Suprapubic skin (tissue), 4 donors: Measurements from ENCODE around the gene DLL4. TPM values are rescaled to one million over a fixed set of nuclear protein-coding genes. Genes with fewer than 3 reads are reported as not detected.
A peak's percentile ranks its signal among the peaks of the same experiment; 100 is the strongest.

Source experiments
- DNase-seq, 2 donors: peaks; one replicate each; pipeline ENCODE4 v3.0.0-alpha.2; 2019; ENCODE audit warnings: low spot score in 2 of 2
- H3K27ac ChIP-seq: fragments of 200-600 bp; sonication (generic); one replicate; pipeline ENCODE4 v1.5.1; 2019
- H3K27me3 ChIP-seq: fragments of 200-600 bp; sonication (generic); one replicate; pipeline ENCODE4 v1.5.1; 2019
- H3K36me3 ChIP-seq: fragments of 200-600 bp; sonication (generic); one replicate; pipeline ENCODE4 v1.5.1; 2019
- H3K4me1 ChIP-seq: fragments of 200-600 bp; sonication (generic); one replicate; pipeline ENCODE4 v1.5.1; 2019
- H3K4me3 ChIP-seq: fragments of 200-600 bp; sonication (generic); one replicate; pipeline ENCODE4 v1.5.1; 2019; ENCODE audit warnings: mild to moderate bottlenecking
- H3K9me3 ChIP-seq: fragments of 200-600 bp; sonication (generic); one replicate; pipeline ENCODE4 v1.5.1; 2019
- EP300 ChIP-seq: sonication (generic); formaldehyde crosslinking; IDR thresholded peaks from one replicate; pipeline ENCODE4 v1.6.1; 2017; ENCODE audit warnings: antibody characterized with exemption
- POLR2A ChIP-seq, 2 donors: fragments of 450-650 bp; IDR thresholded peaks; one replicate each; pipeline ENCODE4 v1.6.1; 2017; ENCODE audit warnings: antibody characterized with exemption in 2 of 2, mild to moderate bottlenecking in 2 of 2, moderate library complexity in 2 of 2
- POLR2AphosphoS5 ChIP-seq, 3 donors: sonication (generic); formaldehyde crosslinking; IDR thresholded peaks; one replicate each; pipeline ENCODE4 v1.6.1; 2017; ENCODE audit warnings: antibody characterized with exemption in 3 of 3
- WGBS: methylation state at CpG from one replicate; pipeline ENCODE4 v1.1.5; 2018; 5-methylcytosine and 5-hydroxymethylcytosine counted together
- total RNA-seq, 4 donors: library from RNA; depleted of rRNA; stranded (reverse); fragments of >200 nt; gene quantifications; one replicate each; pipeline ENCODE4 v1.1.0, GENCODE V29; 2016
- TF ChIP-seq, protein P1 (sequence below), 2 donors: fragments of 200-600 bp in 1 of 2; fragments of 450-650 bp in 1 of 2; sonication (generic) in 1 of 2; IDR thresholded peaks; one replicate each; pipeline ENCODE4 v1.5.1; 2016 to 2019; ENCODE audit warnings: antibody characterized with exemption in 2 of 2, mild to moderate bottlenecking in 1 of 2, moderate library complexity in 1 of 2

DLL4 gene
- total RNA-seq, 4 donors from 2014 or later: 0.47 to 5.3 (median 2.6) TPM

DNA sequence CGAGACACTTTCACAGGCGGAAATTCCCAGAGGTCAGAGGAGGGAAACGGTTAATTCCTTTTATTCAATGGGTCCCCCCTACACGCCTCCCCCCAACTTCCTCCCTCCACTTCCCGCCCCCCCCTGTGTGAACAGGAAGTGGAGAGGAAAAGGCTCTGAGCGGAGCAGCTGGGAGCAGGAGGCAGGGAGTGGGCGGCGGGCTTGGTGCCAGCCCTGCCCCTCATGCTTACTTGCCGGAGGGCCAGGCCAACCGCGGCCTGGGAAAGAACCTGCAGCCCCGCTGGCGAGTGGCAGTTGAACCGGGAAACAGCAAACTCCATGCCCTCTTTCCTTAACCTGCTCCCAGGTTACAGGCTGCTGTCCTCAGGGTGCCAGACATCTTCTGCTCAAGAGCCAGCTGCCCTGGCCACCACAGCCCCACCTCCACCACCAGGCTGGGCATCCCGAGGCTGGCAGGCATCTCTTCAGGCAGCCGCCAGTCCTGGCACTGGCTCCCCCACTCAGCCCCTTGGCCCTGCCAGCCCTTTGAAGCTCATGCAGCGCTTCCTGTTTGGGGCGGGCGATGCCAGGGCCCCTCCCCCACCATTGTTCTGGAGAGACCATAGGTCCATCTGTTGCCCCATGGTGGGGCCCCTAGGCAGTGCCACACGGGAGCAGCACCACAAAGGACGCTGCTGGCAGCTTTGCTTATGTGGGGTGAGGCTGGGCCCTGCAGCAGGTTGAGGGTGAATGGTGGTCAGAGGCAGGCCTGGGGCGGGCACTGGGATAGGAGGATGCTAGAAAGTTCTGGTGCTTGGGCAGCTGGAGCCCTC is 21.9 kb upstream of the DLL4 start:
- TF ChIP-seq, protein P1, sequence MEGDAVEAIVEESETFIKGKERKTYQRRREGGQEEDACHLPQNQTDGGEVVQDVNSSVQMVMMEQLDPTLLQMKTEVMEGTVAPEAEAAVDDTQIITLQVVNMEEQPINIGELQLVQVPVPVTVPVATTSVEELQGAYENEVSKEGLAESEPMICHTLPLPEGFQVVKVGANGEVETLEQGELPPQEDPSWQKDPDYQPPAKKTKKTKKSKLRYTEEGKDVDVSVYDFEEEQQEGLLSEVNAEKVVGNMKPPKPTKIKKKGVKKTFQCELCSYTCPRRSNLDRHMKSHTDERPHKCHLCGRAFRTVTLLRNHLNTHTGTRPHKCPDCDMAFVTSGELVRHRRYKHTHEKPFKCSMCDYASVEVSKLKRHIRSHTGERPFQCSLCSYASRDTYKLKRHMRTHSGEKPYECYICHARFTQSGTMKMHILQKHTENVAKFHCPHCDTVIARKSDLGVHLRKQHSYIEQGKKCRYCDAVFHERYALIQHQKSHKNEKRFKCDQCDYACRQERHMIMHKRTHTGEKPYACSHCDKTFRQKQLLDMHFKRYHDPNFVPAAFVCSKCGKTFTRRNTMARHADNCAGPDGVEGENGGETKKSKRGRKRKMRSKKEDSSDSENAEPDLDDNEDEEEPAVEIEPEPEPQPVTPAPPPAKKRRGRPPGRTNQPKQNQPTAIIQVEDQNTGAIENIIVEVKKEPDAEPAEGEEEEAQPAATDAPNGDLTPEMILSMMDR (IDR thresholded peaks at IDR 0.05): no peak
- TF ChIP-seq POLR2AphosphoS5 (IDR thresholded peaks at IDR 0.05) (peak in 1 of 3 donors; percentile 24), POLR2A (IDR thresholded peaks at IDR 0.05) (no peak)
- Histone ChIP-seq H3K27me3 (no peaks in the 10 kb centered on the region), H3K9me3 (no peaks in the 10 kb centered on the region), H3K36me3 (peaks cover 18% of the 10 kb centered on the region), H3K27ac (peak overlapping the region; percentile 78), H3K4me3 (peak overlapping the region; percentile 43), H3K4me1 (peaks cover 57% of the 10 kb centered on the region)
- 0% methylated on average over 2 of the region's 22 CpGs for WGBS
- DNase-seq: no peak

DNA sequence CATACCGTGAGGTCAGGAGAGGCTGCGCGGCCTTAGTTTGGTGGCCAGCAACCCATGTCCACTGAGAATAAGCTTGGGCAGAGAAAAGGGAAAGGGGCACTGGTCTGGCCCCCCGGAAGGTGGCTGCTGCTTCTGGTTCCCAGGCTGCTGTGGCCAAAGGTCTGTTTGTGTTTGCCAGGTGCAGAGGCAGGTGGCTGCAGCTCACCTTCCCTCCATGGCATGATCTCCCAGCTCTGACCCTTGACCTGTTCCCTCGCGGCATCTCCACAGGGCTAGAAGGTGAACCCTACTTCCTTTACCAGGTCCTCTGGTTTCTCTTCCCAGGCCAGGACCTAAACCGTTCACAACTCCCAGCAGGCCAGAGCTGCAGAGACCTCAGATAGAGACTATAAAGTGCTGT is 21.0 kb upstream of the DLL4 start:
- Histone ChIP-seq H3K9me3 (no peaks in the 10 kb centered on the region), H3K36me3 (peaks cover 9% of the 10 kb centered on the region), H3K27me3 (no peaks in the 10 kb centered on the region), H3K4me3 (no peak overlapping the region), H3K27ac (no peak overlapping the region), H3K4me1 (peaks cover 48% of the 10 kb centered on the region)
- WGBS: 92% methylated on average over 6 of the region's 7 CpGs
- TF ChIP-seq, protein P1 (IDR thresholded peaks at IDR 0.05): no peak
- no peak for TF ChIP-seq EP300
- no peak for TF ChIP-seq POLR2A (IDR thresholded peaks at IDR 0.05)
- no peak for TF ChIP-seq POLR2AphosphoS5 (IDR thresholded peaks at IDR 0.05)
- DNase-seq: no peak

DNA sequence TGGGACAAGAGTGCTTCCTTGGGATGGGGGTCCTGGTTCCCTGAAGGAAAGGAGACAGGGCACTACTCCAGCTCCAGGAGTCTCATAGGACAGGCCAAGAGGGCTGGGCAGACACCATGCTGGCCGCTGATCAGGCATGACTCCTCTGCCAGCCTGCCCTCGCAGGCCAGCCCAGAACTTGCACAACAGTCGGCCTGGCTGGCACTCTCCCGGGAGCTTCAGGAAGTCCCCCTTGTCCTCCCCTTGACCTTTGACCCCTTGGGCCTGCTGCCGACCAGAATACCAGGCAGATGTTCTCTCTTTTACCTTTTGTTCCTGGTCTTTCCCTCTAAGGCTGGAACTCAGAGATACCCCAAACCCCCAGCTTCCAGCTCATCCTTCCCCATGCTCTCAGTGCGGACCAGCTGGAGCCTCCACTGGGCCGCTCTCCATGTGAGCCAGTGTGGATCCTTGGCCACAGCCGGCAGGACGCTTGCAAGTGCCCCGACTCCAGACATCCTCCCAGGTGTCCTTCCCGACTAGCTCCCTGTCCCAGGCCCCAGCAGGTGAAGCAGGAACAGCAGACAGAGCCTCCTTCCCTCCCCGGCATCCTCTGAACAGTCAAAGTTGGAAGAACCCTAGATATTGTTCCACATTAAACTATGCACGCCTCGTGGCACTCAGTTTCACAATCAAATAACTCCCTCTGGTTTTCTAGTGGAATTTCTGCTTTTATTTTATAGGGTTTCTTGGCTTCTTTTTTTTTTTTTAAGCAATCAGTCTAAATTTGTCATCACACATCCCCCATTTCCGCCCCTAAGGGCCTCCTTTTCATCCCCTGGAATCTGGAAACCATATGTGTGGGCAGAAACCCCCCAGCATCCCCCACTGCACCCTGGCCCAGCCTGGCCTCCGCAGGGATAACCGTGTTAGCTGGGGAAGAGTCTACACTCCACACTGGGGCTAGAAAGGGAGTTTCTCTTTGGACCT is 19.2 kb upstream of the DLL4 start:
- 68% methylated on average over 14 of the region's 17 CpGs for WGBS
- Histone ChIP-seq H3K27me3 (no peaks in the 10 kb centered on the region), H3K9me3 (no peaks in the 10 kb centered on the region), H3K27ac (no peak overlapping the region), H3K36me3 (no peaks in the 10 kb centered on the region), H3K4me1 (peaks cover 30% of the 10 kb centered on the region), H3K4me3 (no peak overlapping the region)
- TF ChIP-seq, protein P1 (IDR thresholded peaks at IDR 0.05): no peak
- TF ChIP-seq POLR2AphosphoS5 (IDR thresholded peaks at IDR 0.05): no peak
- TF ChIP-seq POLR2A (IDR thresholded peaks at IDR 0.05): no peak
- no peak for TF ChIP-seq EP300
- DNase-seq: no peak

DNA sequence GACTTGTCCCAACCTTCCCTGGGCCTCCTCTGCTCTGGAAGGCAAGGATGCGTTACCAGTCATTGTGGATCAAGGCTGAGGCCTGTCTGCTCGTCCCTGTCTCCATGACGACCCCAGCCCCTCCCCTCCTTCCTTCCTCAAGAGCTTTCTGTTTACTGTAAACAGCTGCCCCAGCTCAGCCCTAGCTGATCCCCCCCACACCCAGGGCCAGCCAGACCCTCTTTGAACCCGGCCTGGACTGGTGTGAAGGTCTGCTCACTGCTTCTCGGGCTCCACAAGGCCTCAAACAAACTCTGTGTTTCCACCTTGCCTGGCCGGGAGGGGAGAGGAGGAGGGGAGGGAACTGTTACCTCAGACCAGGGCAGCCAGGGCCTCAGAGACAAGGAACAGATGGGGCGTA is 18.0 kb upstream of the DLL4 start:
- Histone ChIP-seq H3K9me3 (no peaks in the 10 kb centered on the region), H3K27me3 (no peaks in the 10 kb centered on the region), H3K27ac (no peak overlapping the region), H3K4me3 (no peak overlapping the region), H3K4me1 (peaks cover 22% of the 10 kb centered on the region), H3K36me3 (no peaks in the 10 kb centered on the region)
- no peak for TF ChIP-seq POLR2AphosphoS5 (IDR thresholded peaks at IDR 0.05)
- no peak for TF ChIP-seq POLR2A (IDR thresholded peaks at IDR 0.05)
- TF ChIP-seq, protein P1 (IDR thresholded peaks at IDR 0.05): no peak
- TF ChIP-seq EP300: no peak
- no peak for DNase-seq
- WGBS: 76% methylated on average over 7 of the region's 7 CpGs

DNA sequence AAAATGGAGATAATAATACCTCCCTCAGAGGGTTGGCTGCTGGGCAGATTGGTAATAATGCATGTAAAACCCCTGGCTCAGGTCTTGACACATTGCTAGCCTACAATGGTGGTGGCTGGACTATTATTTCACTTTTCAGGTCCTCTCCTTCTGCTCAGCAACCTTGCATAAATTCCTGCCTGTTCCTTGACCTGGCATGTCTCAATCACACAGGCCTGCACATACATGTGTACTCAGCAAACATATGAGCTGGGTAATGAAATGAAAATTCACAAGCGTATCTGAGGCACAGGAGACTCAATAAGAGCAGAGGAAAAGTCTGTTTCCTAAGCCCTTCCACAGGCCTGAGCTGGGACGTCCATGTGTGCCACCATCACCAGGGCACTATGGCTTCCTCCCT is 17.4 kb upstream of the DLL4 start:
- no peaks in the 10 kb centered on the region for H3K9me3 ChIP-seq
- H3K27ac ChIP-seq: no peak overlapping the region
- no peak overlapping the region for H3K4me3 ChIP-seq
- DNase-seq: no peak
- no peaks in the 10 kb centered on the region for H3K27me3 ChIP-seq
- WGBS: 88% methylated on average over 1 of the region's 2 CpGs
- H3K36me3 ChIP-seq: no peaks in the 10 kb centered on the region
- H3K4me1 ChIP-seq: peaks cover 16% of the 10 kb centered on the region
- TF ChIP-seq EP300: no peak
- TF ChIP-seq POLR2A (IDR thresholded peaks at IDR 0.05): no peak
- no peak for TF ChIP-seq POLR2AphosphoS5 (IDR thresholded peaks at IDR 0.05)
- TF ChIP-seq, protein P1 (IDR thresholded peaks at IDR 0.05): no peak
